Measurements from ENCODE around the gene LMLN.

Gene LMLN

DNA sequence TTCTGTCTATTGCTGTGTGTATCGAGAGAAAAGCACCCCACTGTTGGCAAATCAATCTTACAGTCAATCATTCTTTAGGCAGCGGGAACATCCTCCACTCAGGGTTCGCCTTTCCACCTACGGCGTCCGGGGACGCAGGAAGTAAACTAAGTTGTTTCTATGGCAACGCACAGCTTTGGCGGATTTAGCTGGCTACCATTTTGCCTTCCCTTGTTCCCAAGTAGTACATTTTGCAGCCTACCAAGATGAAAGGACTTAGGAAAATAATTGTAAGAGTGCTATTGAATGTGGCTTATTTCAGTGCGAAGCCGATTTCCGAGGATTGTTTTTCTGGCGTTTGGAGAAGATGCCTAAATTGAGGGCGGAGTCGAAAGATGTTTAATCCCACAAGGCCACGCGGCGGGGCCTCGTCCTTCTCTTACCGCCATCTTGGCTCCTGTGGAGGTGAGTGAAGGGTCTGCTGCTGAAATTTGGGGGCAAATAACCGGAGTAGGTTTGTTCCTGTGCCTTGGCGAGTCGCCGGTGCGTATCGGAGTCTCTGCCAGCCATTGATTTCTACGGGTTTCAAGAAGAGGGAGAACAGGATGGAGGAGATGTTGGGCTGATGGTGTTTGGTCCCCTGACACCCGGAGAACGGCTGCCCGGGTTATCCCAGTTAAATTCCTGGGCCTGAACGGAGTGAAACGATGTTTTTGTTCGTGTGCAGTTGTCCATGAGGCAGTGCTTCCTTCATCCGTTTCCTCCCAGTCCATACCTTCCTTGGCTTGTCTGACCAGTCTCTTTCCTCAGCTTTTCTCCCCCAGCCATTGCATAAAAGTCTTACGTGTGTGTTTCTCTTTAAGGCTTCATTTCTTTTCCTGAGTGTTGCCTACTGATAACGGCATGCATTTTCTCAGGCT lies 10.0 kb upstream of the LMLN start, which contains the start of gene RPL35A:
Gene RPL35A (plus strand): TSS at position 413 of the 899 bp plus-strand sequence. CDS start 778 bp downstream, outside the sequence.
- H3F3A ChIP-seq (ENCODE audit: low read depth): no peaks in the 10 kb centered on the region
- H3K4me1 ChIP-seq (ENCODE audit: insufficient read depth, low read length, poor library complexity, severe bottlenecking): peaks cover 29% of the 10 kb centered on the region
- peaks cover 8% of the 10 kb centered on the region for H3K27me3 ChIP-seq (ENCODE audit: insufficient read depth, low read length, poor library complexity, severe bottlenecking)
- peak within 1 kb of the TSS; percentile 92 for H3K4me3 ChIP-seq (ENCODE audit: low read length, poor library complexity, severe bottlenecking)
- H3K4me2 ChIP-seq (ENCODE audit: low read depth, low read length, poor library complexity, severe bottlenecking): peak within 1 kb of the TSS; percentile 86
- peaks cover 26% of the 10 kb centered on the region for H3K36me3 ChIP-seq (ENCODE audit: insufficient read depth, low read length)
- H3K79me2 ChIP-seq (ENCODE audit: insufficient read depth, low read length): peaks cover 50% of the 10 kb centered on the region
- H4K20me1 ChIP-seq (ENCODE audit: insufficient read depth, low read length, poor library complexity, severe bottlenecking): peaks cover 47% of the 10 kb centered on the region
- TF ChIP-seq CTCF (conservative IDR thresholded peaks at IDR 0.05; ENCODE audit: low read length) (no peak), EZH2phosphoT487 (IDR thresholded peaks at IDR 0.05; ENCODE audit: borderline replicate concordance) (no peak)
- H3K9ac ChIP-seq (ENCODE audit: low read depth, low read length, poor library complexity, severe bottlenecking): peak within 1 kb of the TSS; percentile 96
- H3K9me3 ChIP-seq (ENCODE audit: insufficient read depth, low read depth, low read length): no peaks in the 10 kb centered on the region
- H2AFZ ChIP-seq (ENCODE audit: low read length): peak within 1 kb of the TSS; percentile 50
- no peaks in the 10 kb centered on the region for H3K9me2 ChIP-seq (replicated peaks; ENCODE audit: low read depth, low read length)

GRCh38 chr3:197950677-197951061 lies 9.3 kb upstream of the LMLN start:
- Histone ChIP-seq H3F3A (ENCODE audit: low read depth) (no peaks in the 10 kb centered on the region), H3K4me3 (ENCODE audit: low read length, poor library complexity, severe bottlenecking) (peak overlapping the region; percentile 92), H4K20me1 (ENCODE audit: insufficient read depth, low read length, poor library complexity, severe bottlenecking) (peaks cover 53% of the 10 kb centered on the region), H3K79me2 (ENCODE audit: insufficient read depth, low read length) (peaks cover 56% of the 10 kb centered on the region), H3K27me3 (ENCODE audit: insufficient read depth, low read length, poor library complexity, severe bottlenecking) (peaks cover 8% of the 10 kb centered on the region), H3K4me2 (ENCODE audit: low read depth, low read length, poor library complexity, severe bottlenecking) (peak overlapping the region; percentile 86), H3K9me2 (replicated peaks; ENCODE audit: low read depth, low read length) (no peaks in the 10 kb centered on the region), H3K4me1 (ENCODE audit: insufficient read depth, low read length, poor library complexity, severe bottlenecking) (peaks cover 29% of the 10 kb centered on the region), H3K9me3 (ENCODE audit: insufficient read depth, low read depth, low read length) (no peaks in the 10 kb centered on the region), H3K36me3 (ENCODE audit: insufficient read depth, low read length) (peaks cover 33% of the 10 kb centered on the region), H2AFZ (ENCODE audit: low read length) (no peak overlapping the region), H3K9ac (ENCODE audit: low read depth, low read length, poor library complexity, severe bottlenecking) (peak overlapping the region; percentile 96)
- TF ChIP-seq EZH2phosphoT487 (IDR thresholded peaks at IDR 0.05; ENCODE audit: borderline replicate concordance) (no peak), CTCF (conservative IDR thresholded peaks at IDR 0.05; ENCODE audit: low read length) (no peak)

DNA sequence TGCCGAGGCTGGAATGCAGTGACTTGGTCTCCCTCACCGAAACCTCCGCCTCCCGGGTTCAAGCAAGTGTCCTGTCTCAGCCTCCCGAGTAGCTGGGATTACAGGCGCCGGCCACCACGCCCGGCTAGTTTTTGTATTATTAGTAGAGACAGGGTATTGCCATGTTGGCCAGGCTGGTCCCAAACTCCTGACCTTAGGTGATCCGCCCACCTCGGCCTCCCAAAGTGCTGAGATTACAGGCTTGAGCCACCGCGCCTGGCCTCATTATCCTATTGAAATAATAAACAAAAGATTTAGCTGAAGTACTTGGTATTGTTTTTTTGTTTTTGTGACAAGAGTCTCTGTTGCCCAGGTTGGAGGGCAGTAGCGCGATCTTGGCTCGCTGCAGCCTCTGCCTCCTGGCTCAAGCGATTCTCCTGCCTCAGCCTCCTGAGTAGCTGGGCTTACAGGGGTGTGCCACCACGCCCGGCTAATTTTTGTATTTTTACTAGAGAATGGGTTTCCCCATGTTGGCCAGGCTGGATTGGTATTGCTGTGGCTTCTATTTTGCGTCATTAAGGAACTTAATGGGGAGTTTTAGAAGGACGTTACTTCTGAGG lies 8.5 kb upstream of the LMLN start:
- Histone ChIP-seq H3K36me3 (ENCODE audit: insufficient read depth, low read length) (peaks cover 41% of the 10 kb centered on the region), H3K4me1 (ENCODE audit: insufficient read depth, low read length, poor library complexity, severe bottlenecking) (peaks cover 29% of the 10 kb centered on the region), H4K20me1 (ENCODE audit: insufficient read depth, low read length, poor library complexity, severe bottlenecking) (peaks cover 54% of the 10 kb centered on the region), H3F3A (ENCODE audit: low read depth) (0 out of 2 replicates have a peak, but pooled peaks cover 4% of the 10 kb centered on the region), H2AFZ (ENCODE audit: low read length) (no peak overlapping the region), H3K9me3 (ENCODE audit: insufficient read depth, low read depth, low read length) (no peaks in the 10 kb centered on the region), H3K4me2 (ENCODE audit: low read depth, low read length, poor library complexity, severe bottlenecking) (peak overlapping the region; percentile 86), H3K9me2 (replicated peaks; ENCODE audit: low read depth, low read length) (no peaks in the 10 kb centered on the region), H3K9ac (ENCODE audit: low read depth, low read length, poor library complexity, severe bottlenecking) (peak overlapping the region; percentile 96), H3K4me3 (ENCODE audit: low read length, poor library complexity, severe bottlenecking) (peak overlapping the region; percentile 92), H3K27me3 (ENCODE audit: insufficient read depth, low read length, poor library complexity, severe bottlenecking) (peaks cover 8% of the 10 kb centered on the region), H3K79me2 (ENCODE audit: insufficient read depth, low read length) (peaks cover 56% of the 10 kb centered on the region)
- no peak for TF ChIP-seq EZH2phosphoT487 (IDR thresholded peaks at IDR 0.05; ENCODE audit: borderline replicate concordance)
- TF ChIP-seq CTCF (conservative IDR thresholded peaks at IDR 0.05; ENCODE audit: low read length): no peak
